Activated CD4-positive, alpha-beta T cell treated with anti-CD3 and anti-CD28 coated beads for 4 hours (primary cell): Measurements from ENCODE around the gene DDN.

Experiments
- DNase-seq, 2 donors: peaks; one replicate each; pipeline ENCODE4 v3.0.0-alpha.2; 2020

DDN gene

GRCh38 chr12:49010092-49010668 lies 11.0 kb upstream of the DDN start:
- no peak for DNase-seq

DNA sequence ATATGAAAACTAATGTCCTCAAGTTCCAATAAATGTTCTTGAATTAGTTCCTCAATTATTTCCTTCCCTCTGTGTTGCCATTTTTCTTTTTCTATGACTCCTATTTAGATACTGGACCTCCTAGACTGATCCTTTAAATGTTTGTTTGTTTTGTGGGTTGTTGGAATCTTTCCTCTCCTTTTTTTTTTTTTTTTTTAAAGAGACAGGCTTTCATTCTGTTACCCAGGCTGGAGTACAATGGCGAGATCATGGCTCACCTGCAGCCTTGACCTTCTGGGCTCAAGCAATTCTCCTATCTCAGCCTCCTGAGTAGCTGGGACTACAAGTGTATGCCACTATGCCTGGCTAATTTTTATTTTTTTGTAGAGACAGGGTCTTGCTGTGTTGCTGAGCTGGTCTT lies 9.8 kb upstream of the DDN start:
- no peak for DNase-seq

GRCh38 chr12:49000346-49000745 lies 1.2 kb upstream of the DDN start:
- no peak for DNase-seq

GRCh38 chr12:48998497-48999353 lies 450 bp downstream of the DDN start:
- peak; percentile 31 to 48 for DNase-seq

DNA sequence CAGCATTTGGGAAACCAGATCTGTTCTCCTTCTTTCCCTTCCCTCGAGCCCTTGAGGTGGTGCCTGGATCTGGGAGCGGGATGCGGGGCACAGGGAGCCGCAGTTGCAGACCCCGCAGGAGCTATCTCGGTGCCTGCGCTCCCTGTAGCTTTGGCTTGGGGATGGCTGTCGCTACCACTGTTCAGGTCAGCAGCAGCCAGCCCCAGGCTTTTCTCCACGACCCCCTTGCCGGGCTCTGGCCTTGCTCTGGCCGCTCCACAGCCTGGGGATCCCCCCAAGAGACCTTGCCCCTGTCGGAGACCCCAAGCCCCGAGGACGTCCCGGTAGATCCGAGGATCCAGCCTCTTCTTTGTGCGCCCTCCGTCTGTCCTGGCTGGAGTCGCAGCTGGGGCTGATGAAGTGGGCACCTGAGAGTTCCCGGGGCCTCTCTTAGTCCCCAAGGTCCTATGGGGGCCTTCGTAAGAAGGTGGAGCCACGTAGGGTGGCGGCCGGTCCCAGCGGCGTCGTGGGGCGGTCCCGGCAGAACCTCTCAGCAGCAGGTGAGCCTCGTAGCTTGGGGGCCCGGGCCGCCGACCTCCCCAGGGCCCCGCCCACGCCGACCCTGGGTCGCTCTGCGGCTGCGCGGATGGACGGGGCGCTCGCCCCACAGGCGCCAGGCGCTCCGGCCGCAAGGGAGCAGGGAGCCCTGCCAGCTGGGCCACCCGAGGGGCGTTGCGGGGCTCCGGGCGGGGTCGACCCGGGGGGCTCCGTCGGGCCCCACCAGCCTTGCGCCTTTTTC lies 1.3 kb downstream of the DDN start:
- DNase-seq, result peak; percentile 18 to 32

DNA sequence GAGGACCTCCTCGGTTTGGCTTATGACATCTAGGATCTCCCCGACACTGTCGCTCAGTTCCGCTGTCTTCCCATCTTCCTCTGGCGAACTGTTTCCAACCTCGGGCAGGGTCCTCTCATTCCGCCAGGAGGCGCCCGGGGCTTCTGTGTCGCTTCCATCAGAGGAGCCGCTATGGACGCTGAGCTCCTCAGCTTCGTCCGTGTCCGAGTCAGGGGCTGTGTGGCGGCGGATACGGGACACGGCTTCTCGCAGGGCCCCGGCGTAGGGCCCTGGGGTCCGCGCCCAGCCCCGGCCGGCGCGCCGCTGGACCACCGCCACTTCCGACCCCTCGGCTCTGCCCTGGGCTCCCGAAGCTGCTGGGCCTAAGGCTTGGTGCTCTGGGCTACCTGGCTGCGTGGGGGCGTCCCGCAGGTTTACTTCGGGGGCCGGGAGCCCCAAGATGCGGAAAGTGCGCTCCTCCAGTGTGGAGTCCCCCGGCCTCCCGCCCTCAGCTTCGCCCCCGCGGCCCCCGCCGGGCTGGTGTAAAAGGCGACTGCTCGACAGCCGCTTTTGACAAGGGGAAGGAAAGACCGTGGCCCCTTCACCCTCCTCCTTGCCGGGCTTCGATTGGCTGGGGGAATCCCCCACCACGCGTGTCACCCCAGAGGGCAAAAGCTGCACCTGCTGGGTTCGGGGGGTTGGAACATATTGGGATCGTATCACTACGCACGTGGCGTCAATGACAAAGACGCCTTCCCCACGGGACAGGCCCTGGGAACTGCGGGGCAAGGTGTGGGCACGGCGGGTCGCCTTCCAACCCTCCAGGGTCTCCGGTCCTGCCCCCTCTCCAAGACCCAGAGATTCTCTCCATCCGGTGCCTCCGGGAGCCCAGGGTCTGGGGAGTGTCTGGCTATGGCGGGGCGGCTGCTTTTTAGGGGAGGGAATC lies 2.1 kb downstream of the DDN start:
- peak; percentile 65 to 68 for DNase-seq

DNA sequence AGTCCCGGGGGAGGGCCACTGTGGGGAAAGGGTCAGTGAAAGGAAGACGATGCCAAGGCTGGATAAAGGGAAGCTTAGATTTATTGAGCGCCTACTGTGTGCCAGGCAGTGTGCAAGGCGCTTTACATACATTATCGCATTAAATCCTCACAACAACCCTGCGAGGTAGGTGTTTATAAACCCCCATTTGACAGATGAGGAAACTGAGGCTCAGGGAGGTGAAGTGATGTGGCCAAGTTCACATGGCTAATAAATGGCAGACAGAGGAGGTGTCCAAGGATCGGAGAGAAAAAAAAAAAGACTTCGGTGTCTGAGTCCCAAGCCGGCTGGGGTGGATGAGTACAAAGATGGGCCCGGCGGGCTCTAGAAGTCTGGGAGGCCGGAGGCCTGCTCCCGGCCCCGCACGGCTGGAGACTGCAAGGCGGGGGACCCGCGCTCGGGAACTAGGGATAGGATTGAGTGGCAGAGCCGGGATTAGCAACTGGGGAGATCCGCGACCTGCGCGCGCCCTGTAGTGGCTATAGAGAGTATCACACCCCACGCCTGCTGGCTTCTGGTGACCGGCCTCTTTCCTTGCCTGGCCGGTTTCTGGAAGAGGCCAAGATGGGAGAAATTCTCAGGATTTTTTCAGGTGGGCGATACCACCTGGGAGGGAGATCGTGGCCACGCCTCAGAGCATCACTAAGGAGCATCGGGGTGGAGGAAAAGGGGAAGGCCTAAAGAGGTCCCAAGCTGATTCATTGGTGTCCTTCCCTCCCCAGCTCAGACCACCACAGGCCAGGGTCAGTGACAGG lies 3.9 kb downstream of the DDN start:
- peak in 1 of 2 donors; percentile 53 for DNase-seq

GRCh38 chr12:48994224-48995085 lies 4.7 kb downstream of the DDN start:
- no peak for DNase-seq

GRCh38 chr12:48993787-48994186 lies 5.4 kb downstream of the DDN start:
- no peak for DNase-seq

- DNase-seq, result no peak
Measured at GRCh38 chr12:48991247-48992050, 7.7 kb downstream of the DDN start.

- no peak for DNase-seq
Measured at GRCh38 chr12:48990552-48990951, 8.6 kb downstream of the DDN start.

- DNase-seq, result peak; percentile 61 to 72
Measured at GRCh38 chr12:48988030-48988649, 11.0 kb downstream of the DDN start.

GRCh38 chr12:48986720-48987291 lies 12.4 kb downstream of the DDN start:
- DNase-seq, result no peak

GRCh38 chr12:48985901-48986300 lies 13.3 kb downstream of the DDN start:
- DNase-seq, result no peak

DNA sequence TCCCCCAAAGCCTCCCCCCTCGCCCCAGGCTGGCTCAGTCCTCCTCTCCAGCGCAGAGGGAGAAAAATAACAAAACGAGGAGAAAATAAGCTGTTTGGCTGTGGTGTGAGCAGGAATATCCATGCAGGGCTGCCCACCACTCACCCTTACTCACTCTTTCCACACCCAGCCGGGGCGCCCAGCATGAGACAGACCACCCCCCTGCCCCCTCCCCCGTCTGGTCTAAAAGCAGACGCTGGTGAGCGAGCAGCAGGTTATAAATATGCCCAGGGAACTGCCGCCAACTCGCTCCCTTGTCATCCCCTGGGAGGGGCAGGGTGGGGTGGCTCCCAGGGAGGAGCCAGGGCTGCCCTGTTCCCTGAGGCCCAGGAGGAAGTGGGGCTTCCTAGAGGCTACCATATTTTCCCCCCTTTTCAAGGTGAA lies 13.7 kb downstream of the DDN start:
- no peak for DNase-seq

DNA sequence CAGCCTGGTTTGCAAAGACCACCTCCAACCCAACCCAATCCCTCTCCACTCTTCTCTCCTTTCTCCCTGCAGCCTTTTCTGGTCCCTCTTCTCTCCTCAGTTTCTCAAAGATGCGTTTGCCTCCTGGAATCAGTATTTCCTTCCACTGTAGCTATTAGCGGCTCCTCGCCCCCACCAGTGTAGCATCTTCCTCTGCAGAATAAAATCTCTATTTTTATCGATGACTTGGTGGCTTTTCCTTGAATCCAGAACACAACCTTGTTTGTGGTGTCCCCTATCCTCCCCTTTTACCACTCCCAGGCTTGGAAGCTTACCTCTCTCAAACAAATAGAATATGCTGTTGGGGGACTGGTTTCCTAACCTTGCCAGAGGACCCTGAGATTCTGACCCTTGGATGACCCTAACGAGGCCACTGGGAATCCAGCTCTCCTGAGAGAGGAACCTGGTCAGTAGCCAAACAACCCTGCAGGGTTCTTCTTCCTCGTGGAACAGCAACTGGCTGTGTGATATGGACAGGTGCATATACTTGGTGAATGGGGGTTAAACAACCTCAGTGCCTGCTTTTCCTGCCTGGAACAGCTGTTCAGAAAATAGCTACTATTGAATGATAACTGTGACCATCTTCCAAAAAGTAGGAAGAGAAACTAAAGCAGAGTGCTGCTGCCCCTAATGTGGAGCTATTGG lies 16.6 kb downstream of the DDN start:
- DNase-seq, result no peak

DNA sequence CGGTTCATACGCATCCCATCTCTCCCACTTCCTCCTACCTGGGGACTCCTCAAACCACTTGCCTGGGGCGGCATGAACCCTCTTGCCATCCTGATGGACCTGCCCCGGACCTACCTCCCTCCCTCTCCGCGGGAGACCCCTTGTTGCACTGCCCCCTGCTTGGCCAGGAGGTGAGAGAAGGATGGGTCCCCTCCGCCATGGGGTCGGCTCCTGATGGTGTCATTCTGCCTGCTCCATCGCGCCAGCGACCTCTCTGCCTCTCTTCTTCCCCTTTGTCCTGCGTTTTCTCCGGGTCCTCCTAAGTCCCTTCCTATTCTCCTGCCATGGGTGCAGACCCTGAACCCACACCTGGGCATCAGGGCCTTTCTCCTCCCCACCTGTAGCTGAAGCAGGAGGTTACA lies 17.4 kb downstream of the DDN start:
- DNase-seq, result no peak
